SU-DHL-6 (cell line): ENCODE results near the gene EFCAB12.

Experiments used
- H2AFZ ChIP-seq: fragments of 200-600 bp; sonication (generic); 2 replicates; pipeline ENCODE4 v1.6.1; 2014; ENCODE audit warnings: low read depth, mild to moderate bottlenecking, moderate library complexity, mixed read lengths, antibody characterized with exemption, low read length; ENCODE audit not compliant: severe bottlenecking
- H3F3A ChIP-seq: fragments of 200-600 bp; shearing (Covaris generic); 2 replicates; pipeline ENCODE4 v1.6.0; 2016; ENCODE audit warnings: antibody characterized with exemption, mild to moderate bottlenecking; ENCODE audit not compliant: insufficient read depth
- H3K27ac ChIP-seq: fragments of 200-600 bp; sonication (generic); 2 replicates; pipeline ENCODE4 v1.5.1; 2016; ENCODE audit warnings: low read depth, mild to moderate bottlenecking, low read length, moderate library complexity, mixed read lengths
- H3K27me3 ChIP-seq: fragments of 200-600 bp; sonication (generic), shearing (Covaris generic); 2 replicates; pipeline ENCODE4 v1.6.0; 2014; ENCODE audit warnings: mild to moderate bottlenecking, low read length
- H3K36me3 ChIP-seq: fragments of 200-600 bp; sonication (generic); 2 replicates; pipeline ENCODE4 v1.6.1; 2014; ENCODE audit warnings: mild to moderate bottlenecking, low read length, mixed read lengths
- H3K4me2 ChIP-seq: fragments of 300-600, 200-600 bp; shearing (Covaris generic), sonication (generic); 2 replicates; pipeline ENCODE4 v1.6.0; 2014; ENCODE audit warnings: low read length, low read depth, mild to moderate bottlenecking; ENCODE audit not compliant: poor library complexity, severe bottlenecking
- H3K4me3 ChIP-seq: fragments of 200-600 bp; sonication (generic); 2 replicates; pipeline ENCODE4 v1.5.1; 2014; ENCODE audit warnings: antibody characterized with exemption, low read length, mild to moderate bottlenecking, mixed read lengths; ENCODE audit not compliant: insufficient read depth, poor library complexity, severe bottlenecking
- H3K79me2 ChIP-seq: fragments of 200-600 bp; sonication (generic); 2 replicates; pipeline ENCODE4 v1.6.1; 2014; ENCODE audit warnings: mild to moderate bottlenecking, low read length, moderate library complexity; ENCODE audit not compliant: insufficient read depth
- H3K9ac ChIP-seq: fragments of 200-600 bp; sonication (generic); 2 replicates; pipeline ENCODE4 v1.7.0; 2014; ENCODE audit warnings: mild to moderate bottlenecking, low read length
- H3K9me2 ChIP-seq: fragments of 200-600 bp; sonication (generic); replicated peaks from 2 replicates; pipeline ENCODE4 v1.6.1; 2014; ENCODE audit warnings: low read length; ENCODE audit not compliant: insufficient read depth
- H3K9me3 ChIP-seq: fragments of 200-600 bp; sonication (generic); 2 replicates; pipeline ENCODE4 v1.6.1; 2014; ENCODE audit warnings: low read length, mixed read lengths; ENCODE audit not compliant: insufficient read depth
- H4K20me1 ChIP-seq: fragments of 200-600 bp; sonication (generic); 2 replicates; pipeline ENCODE4 v1.6.1; 2014; ENCODE audit warnings: low read depth, mild to moderate bottlenecking, antibody characterized with exemption, low read length, moderate library complexity, mixed read lengths
- CTCF ChIP-seq: fragments of 200-600 bp; sonication (generic); IDR thresholded peaks from one replicate; pipeline ENCODE4 v1.5.1; 2017; ENCODE audit warnings: antibody characterized with exemption, mild to moderate bottlenecking, low read length, moderate library complexity; ENCODE audit not compliant: insufficient read depth, poor library complexity, severe bottlenecking
- EZH2phosphoT487 ChIP-seq: fragments of 200-600 bp; sonication (generic), shearing (Covaris generic); conservative IDR thresholded peaks from 2 replicates; pipeline ENCODE4 v1.6.1; 2018; ENCODE audit warnings: mild to moderate bottlenecking, antibody characterized with exemption, low read length, moderate library complexity, mixed read lengths

Gene EFCAB12

GRCh38 chr3:129445471-129445870, 17.0 kb upstream of the EFCAB12 start:
- Histone ChIP-seq H3K27ac (no peak overlapping the region), H3K27me3 (no peaks in the 10 kb centered on the region), H3K36me3 (no peaks in the 10 kb centered on the region), H3K9me2 (no peaks in the 10 kb centered on the region), H2AFZ (no peak overlapping the region), H3K9me3 (no peaks in the 10 kb centered on the region), H3K79me2 (no peaks in the 10 kb centered on the region), H4K20me1 (no peaks in the 10 kb centered on the region), H3K4me2 (no peak overlapping the region), H3K4me3 (no peak overlapping the region), H3K9ac (no peak overlapping the region), H3F3A (no peaks in the 10 kb centered on the region)
- no peak for TF ChIP-seq CTCF
- no peak for TF ChIP-seq EZH2phosphoT487

GRCh38 chr3:129442947-129443346, 14.5 kb upstream of the EFCAB12 start:
- TF ChIP-seq EZH2phosphoT487 = no peak
- TF ChIP-seq CTCF = no peak
- H3F3A ChIP-seq = no peaks in the 10 kb centered on the region
- no peak overlapping the region for H2AFZ ChIP-seq
- no peak overlapping the region for H3K9ac ChIP-seq
- H3K9me2 ChIP-seq = no peaks in the 10 kb centered on the region
- 0 out of 2 replicates have a peak, but pooled peaks cover 1% of the 10 kb centered on the region for H3K36me3 ChIP-seq
- H3K27me3 ChIP-seq = no peaks in the 10 kb centered on the region
- no peak overlapping the region for H3K4me2 ChIP-seq
- no peak overlapping the region for H3K4me3 ChIP-seq
- H3K27ac ChIP-seq = no peak overlapping the region
- H3K79me2 ChIP-seq = peaks cover 17% of the 10 kb centered on the region
- H3K9me3 ChIP-seq = no peaks in the 10 kb centered on the region
- no peaks in the 10 kb centered on the region for H4K20me1 ChIP-seq

- Histone ChIP-seq H3K27ac (no peak overlapping the region), H3K9me3 (no peaks in the 10 kb centered on the region), H3K9ac (no peak overlapping the region), H4K20me1 (no peaks in the 10 kb centered on the region), H3K79me2 (peaks cover 22% of the 10 kb centered on the region), H3K9me2 (no peaks in the 10 kb centered on the region), H3K27me3 (no peaks in the 10 kb centered on the region), H2AFZ (no peak overlapping the region), H3K4me2 (no peak overlapping the region), H3K36me3 (peaks cover 3% of the 10 kb centered on the region; the same call in 1 of the 2 replicates), H3K4me3 (no peak overlapping the region), H3F3A (no peaks in the 10 kb centered on the region)
- TF ChIP-seq EZH2phosphoT487 = no peak
- no peak for TF ChIP-seq CTCF
Measured at GRCh38 chr3:129442486-129442885, 14.1 kb upstream of the EFCAB12 start.
